ENCODE measurements around the gene KAZALD1.

GRCh38 chr10:101076630-101077029 is 14.8 kb downstream of the KAZALD1 start:
- no peak for TF ChIP-seq GATA3 (IDR thresholded peaks at IDR 0.05; ENCODE audit: low read depth, low read length)
- no peak for TF ChIP-seq GATA2 (IDR thresholded peaks at IDR 0.05; ENCODE audit: low read depth, low read length)

Data from SH-SY5Y (cell line).